ENCODE data around the gene MSMO1. TPM values are rescaled to one million over a fixed set of nuclear protein-coding genes. Genes with fewer than 3 reads are reported as not detected.

The MSMO1 gene
- polyA plus RNA-seq, 1 donor from 2014 or later, result 242 TPM

GRCh38 chr4:165378398-165378744 is 50.9 kb downstream of the MSMO1 start:
- Histone ChIP-seq H3K9me2 (ENCODE audit: insufficient read depth, low read length) (no peaks in the 10 kb centered on the region), H3K4me2 (ENCODE audit: low read length) (peak overlapping the region; percentile 89), H3F3A (ENCODE audit: insufficient read depth, low read length, poor library complexity, severe bottlenecking) (peaks cover 10% of the 10 kb centered on the region), H3K9ac (ENCODE audit: low read length) (peak overlapping the region; percentile 94), H3K27ac (ENCODE audit: low read length) (peak overlapping the region; percentile 97), H3K27me3 (ENCODE audit: insufficient read depth, low read depth, low read length) (no peaks in the 10 kb centered on the region), H3K4me3 (ENCODE audit: low read length) (peak overlapping the region; percentile 79), H4K20me1 (ENCODE audit: insufficient read depth) (no peaks in the 10 kb centered on the region), H2AFZ (ENCODE audit: low read depth, low read length) (peak overlapping the region; percentile 61), H3K9me3 (ENCODE audit: low read length) (no peaks in the 10 kb centered on the region), H3K36me3 (ENCODE audit: insufficient read depth, low read length) (no peaks in the 10 kb centered on the region), H3K79me2 (replicated peaks; ENCODE audit: insufficient read depth, low read length) (peaks cover 56% of the 10 kb centered on the region)
- TF ChIP-seq EP300 (conservative IDR thresholded peaks at IDR 0.05; ENCODE audit: poor library complexity, severe bottlenecking), result no peak
- TF ChIP-seq REST (IDR thresholded peaks at IDR 0.05; ENCODE audit: borderline replicate concordance), result no peak
- TF ChIP-seq CTCF (IDR thresholded peaks at IDR 0.05; ENCODE audit: poor library complexity, severe bottlenecking), result no peak
- no peak for TF ChIP-seq TAF1 (IDR thresholded peaks at IDR 0.05; ENCODE audit: low read depth)
- TF ChIP-seq MXI1 (conservative IDR thresholded peaks at IDR 0.05; ENCODE audit: poor library complexity, severe bottlenecking), result no peak
- TF ChIP-seq RAD21 (conservative IDR thresholded peaks at IDR 0.05), result no peak
- TF ChIP-seq EZH2 (IDR thresholded peaks at IDR 0.05; ENCODE audit: borderline replicate concordance, insufficient read depth, low read length, poor library complexity, severe bottlenecking), result no peak
- no peak for TF ChIP-seq POLR2AphosphoS5 (IDR thresholded peaks at IDR 0.05)
- TF ChIP-seq SMC3 (conservative IDR thresholded peaks at IDR 0.05; ENCODE audit: poor library complexity), result no peak

- peak within 1 kb of the TSS; percentile 89 for H3K4me2 ChIP-seq (ENCODE audit: low read length)
- peak within 1 kb of the TSS; percentile 79 for H3K4me3 ChIP-seq (ENCODE audit: low read length)
- peaks cover 63% of the 10 kb centered on the region for H3K79me2 ChIP-seq (replicated peaks; ENCODE audit: insufficient read depth, low read length)
- peak within 1 kb of the TSS; percentile 97 for H3K27ac ChIP-seq (ENCODE audit: low read length)
- H3K9me2 ChIP-seq (ENCODE audit: insufficient read depth, low read length), result no peaks in the 10 kb centered on the region
- no peaks in the 10 kb centered on the region for H4K20me1 ChIP-seq (ENCODE audit: insufficient read depth)
- peak within 1 kb of the TSS; percentile 94 for H3K9ac ChIP-seq (ENCODE audit: low read length)
- H3K36me3 ChIP-seq (ENCODE audit: insufficient read depth, low read length), result no peaks in the 10 kb centered on the region
- TF ChIP-seq POLR2AphosphoS5 (IDR thresholded peaks at IDR 0.05) (peak; percentile 92), CTCF (IDR thresholded peaks at IDR 0.05; ENCODE audit: poor library complexity, severe bottlenecking) (peak; percentile 77), RAD21 (conservative IDR thresholded peaks at IDR 0.05) (peak; percentile 66), REST (IDR thresholded peaks at IDR 0.05; ENCODE audit: borderline replicate concordance) (peak; percentile 84), EP300 (conservative IDR thresholded peaks at IDR 0.05; ENCODE audit: poor library complexity, severe bottlenecking) (peak; percentile 82), MXI1 (conservative IDR thresholded peaks at IDR 0.05; ENCODE audit: poor library complexity, severe bottlenecking) (peak; percentile 59), TAF1 (IDR thresholded peaks at IDR 0.05; ENCODE audit: low read depth) (peak; percentile 99), SMC3 (conservative IDR thresholded peaks at IDR 0.05; ENCODE audit: poor library complexity) (peak; percentile 63), EZH2 (IDR thresholded peaks at IDR 0.05; ENCODE audit: borderline replicate concordance, insufficient read depth, low read length, poor library complexity, severe bottlenecking) (no peak)
- peak within 1 kb of the TSS; percentile 61 for H2AFZ ChIP-seq (ENCODE audit: low read depth, low read length)
- H3F3A ChIP-seq (ENCODE audit: insufficient read depth, low read length, poor library complexity, severe bottlenecking), result peaks cover 10% of the 10 kb centered on the region
- no peaks in the 10 kb centered on the region for H3K27me3 ChIP-seq (ENCODE audit: insufficient read depth, low read depth, low read length)
- no peaks in the 10 kb centered on the region for H3K9me3 ChIP-seq (ENCODE audit: low read length)
Observed at GRCh38 chr4:165378745-165379677, 51.5 kb downstream of the MSMO1 start, which contains the start of gene CPE. TSS of gene CPE (plus strand) at chr4:165379008. CDS start at chr4:165379222, 214 bp downstream.

Measured in neural cell (in vitro differentiated cells).